ENCODE measurements around the gene STMP1.
"Not testable (repeated sequence)": the region's sequence is repeated elsewhere in the genome, so short reads cannot be mapped to it uniquely, and the experiment has no call there.

STMP1 gene

DNA sequence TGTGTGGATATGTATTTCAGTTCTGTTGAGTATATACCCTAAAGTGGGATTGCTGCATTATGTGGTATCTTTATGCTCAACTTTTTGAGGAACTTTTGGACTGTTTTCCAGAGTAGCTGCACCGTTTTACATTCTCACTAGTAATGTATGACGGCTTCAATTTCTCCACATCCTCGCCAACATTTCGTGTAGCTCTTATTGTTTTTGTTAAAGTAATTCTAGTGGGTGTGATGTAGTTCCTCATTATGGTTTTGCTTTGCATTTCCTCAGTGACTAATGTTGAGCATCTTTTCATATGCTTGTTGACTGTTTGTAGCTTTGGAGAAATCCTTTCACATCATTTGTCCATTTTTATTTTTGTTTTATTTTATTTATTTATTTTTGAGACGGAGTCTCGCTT lies 4.5 kb downstream of the STMP1 start:
- Histone ChIP-seq H3K4me2 (ENCODE audit: low read depth, low read length, poor library complexity, severe bottlenecking) (no peak overlapping the region), H3K79me2 (ENCODE audit: insufficient read depth, low read length) (peaks cover 90% of the 10 kb centered on the region), H3K9me2 (replicated peaks; ENCODE audit: insufficient read depth, low read length) (no peaks in the 10 kb centered on the region), H2AFZ (ENCODE audit: low read depth, low read length, severe bottlenecking) (no peak overlapping the region), H3F3A (ENCODE audit: insufficient read depth) (peaks cover 8% of the 10 kb centered on the region), H4K20me1 (ENCODE audit: low read depth, low read length) (no peaks in the 10 kb centered on the region), H3K36me3 (ENCODE audit: low read length) (0 out of 2 replicates have a peak, but pooled peaks cover 3% of the 10 kb centered on the region), H3K9me3 (ENCODE audit: insufficient read depth, low read length) (no peaks in the 10 kb centered on the region), H3K27me3 (ENCODE audit: low read length) (no peaks in the 10 kb centered on the region), H3K9ac (ENCODE audit: low read length) (no peak overlapping the region), H3K27ac (ENCODE audit: low read depth, low read length) (no peak overlapping the region), H3K4me3 (ENCODE audit: insufficient read depth, low read length, poor library complexity, severe bottlenecking) (no peak overlapping the region)
- TF ChIP-seq, protein P1, sequence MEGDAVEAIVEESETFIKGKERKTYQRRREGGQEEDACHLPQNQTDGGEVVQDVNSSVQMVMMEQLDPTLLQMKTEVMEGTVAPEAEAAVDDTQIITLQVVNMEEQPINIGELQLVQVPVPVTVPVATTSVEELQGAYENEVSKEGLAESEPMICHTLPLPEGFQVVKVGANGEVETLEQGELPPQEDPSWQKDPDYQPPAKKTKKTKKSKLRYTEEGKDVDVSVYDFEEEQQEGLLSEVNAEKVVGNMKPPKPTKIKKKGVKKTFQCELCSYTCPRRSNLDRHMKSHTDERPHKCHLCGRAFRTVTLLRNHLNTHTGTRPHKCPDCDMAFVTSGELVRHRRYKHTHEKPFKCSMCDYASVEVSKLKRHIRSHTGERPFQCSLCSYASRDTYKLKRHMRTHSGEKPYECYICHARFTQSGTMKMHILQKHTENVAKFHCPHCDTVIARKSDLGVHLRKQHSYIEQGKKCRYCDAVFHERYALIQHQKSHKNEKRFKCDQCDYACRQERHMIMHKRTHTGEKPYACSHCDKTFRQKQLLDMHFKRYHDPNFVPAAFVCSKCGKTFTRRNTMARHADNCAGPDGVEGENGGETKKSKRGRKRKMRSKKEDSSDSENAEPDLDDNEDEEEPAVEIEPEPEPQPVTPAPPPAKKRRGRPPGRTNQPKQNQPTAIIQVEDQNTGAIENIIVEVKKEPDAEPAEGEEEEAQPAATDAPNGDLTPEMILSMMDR (IDR thresholded peaks at IDR 0.05; ENCODE audit: insufficient read depth, low read length, poor library complexity, severe bottlenecking) = no peak
- no peak for TF ChIP-seq EZH2phosphoT487 (conservative IDR thresholded peaks at IDR 0.05; ENCODE audit: low read length)

DNA sequence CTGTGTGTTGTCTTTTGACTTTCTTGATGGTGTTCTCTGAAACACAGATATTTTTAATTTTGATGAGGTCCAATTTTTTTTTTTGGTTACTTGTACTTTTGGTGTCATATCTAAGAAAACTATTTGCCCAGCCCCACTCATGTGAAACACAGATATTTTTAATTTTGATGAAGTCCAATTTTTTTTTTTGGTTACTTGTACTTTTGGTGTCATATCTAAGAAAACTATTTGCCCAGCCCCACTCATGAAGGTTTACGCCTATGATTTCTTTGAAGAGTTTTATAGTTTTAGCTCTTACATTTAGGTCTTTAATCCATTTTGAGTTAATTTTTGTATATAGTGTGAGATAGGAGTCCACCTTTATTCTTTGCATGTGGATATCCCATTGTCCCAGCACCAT lies 5.3 kb downstream of the STMP1 start:
- not testable (repeated sequence) for H3K4me3 ChIP-seq (ENCODE audit: insufficient read depth, low read length, poor library complexity, severe bottlenecking); H3K27ac ChIP-seq (ENCODE audit: low read depth, low read length); H3K9ac ChIP-seq (ENCODE audit: low read length); H4K20me1 ChIP-seq (ENCODE audit: low read depth, low read length); H3K9me3 ChIP-seq (ENCODE audit: insufficient read depth, low read length); H3K4me2 ChIP-seq (ENCODE audit: low read depth, low read length, poor library complexity, severe bottlenecking); H3K9me2 ChIP-seq (replicated peaks; ENCODE audit: insufficient read depth, low read length); H3K36me3 ChIP-seq (ENCODE audit: low read length); H2AFZ ChIP-seq (ENCODE audit: low read depth, low read length, severe bottlenecking); H3K27me3 ChIP-seq (ENCODE audit: low read length); H3F3A ChIP-seq (ENCODE audit: insufficient read depth)
- H3K79me2 ChIP-seq (ENCODE audit: insufficient read depth, low read length) = peaks cover 87% of the 10 kb centered on the region

- peaks cover 74% of the 10 kb centered on the region for H3K79me2 ChIP-seq (ENCODE audit: insufficient read depth, low read length)
- not testable (repeated sequence) for H3K9me3 ChIP-seq (ENCODE audit: insufficient read depth, low read length); H3F3A ChIP-seq (ENCODE audit: insufficient read depth); H3K27me3 ChIP-seq (ENCODE audit: low read length); H4K20me1 ChIP-seq (ENCODE audit: low read depth, low read length); H2AFZ ChIP-seq (ENCODE audit: low read depth, low read length, severe bottlenecking); H3K27ac ChIP-seq (ENCODE audit: low read depth, low read length); H3K36me3 ChIP-seq (ENCODE audit: low read length); H3K4me2 ChIP-seq (ENCODE audit: low read depth, low read length, poor library complexity, severe bottlenecking); H3K4me3 ChIP-seq (ENCODE audit: insufficient read depth, low read length, poor library complexity, severe bottlenecking); H3K9me2 ChIP-seq (replicated peaks; ENCODE audit: insufficient read depth, low read length); H3K9ac ChIP-seq (ENCODE audit: low read length)
These were observed 6.6 kb downstream of the STMP1 start for GRCh38 chr7:135668852-135669395.

- no peak for TF ChIP-seq EZH2phosphoT487 (conservative IDR thresholded peaks at IDR 0.05; ENCODE audit: low read length)
- TF ChIP-seq, protein P1 (IDR thresholded peaks at IDR 0.05; ENCODE audit: insufficient read depth, low read length, poor library complexity, severe bottlenecking) = no peak
- no peaks in the 10 kb centered on the region for H4K20me1 ChIP-seq (ENCODE audit: low read depth, low read length)
- no peak overlapping the region for H2AFZ ChIP-seq (ENCODE audit: low read depth, low read length, severe bottlenecking)
- no peak overlapping the region for H3K4me3 ChIP-seq (ENCODE audit: insufficient read depth, low read length, poor library complexity, severe bottlenecking)
- no peaks in the 10 kb centered on the region for H3K9me3 ChIP-seq (ENCODE audit: insufficient read depth, low read length)
- H3K9ac ChIP-seq (ENCODE audit: low read length) = no peak overlapping the region
- peaks cover 66% of the 10 kb centered on the region for H3K79me2 ChIP-seq (ENCODE audit: insufficient read depth, low read length)
- no peaks in the 10 kb centered on the region for H3K9me2 ChIP-seq (replicated peaks; ENCODE audit: insufficient read depth, low read length)
- no peak overlapping the region for H3K27ac ChIP-seq (ENCODE audit: low read depth, low read length)
- H3K36me3 ChIP-seq (ENCODE audit: low read length) = peaks cover 10% of the 10 kb centered on the region
- no peaks in the 10 kb centered on the region for H3K27me3 ChIP-seq (ENCODE audit: low read length)
- H3F3A ChIP-seq (ENCODE audit: insufficient read depth) = peaks cover 6% of the 10 kb centered on the region; the same call in 1 of the 2 replicates
- no peak overlapping the region for H3K4me2 ChIP-seq (ENCODE audit: low read depth, low read length, poor library complexity, severe bottlenecking)
These were observed 7.5 kb downstream of the STMP1 start for GRCh38 chr7:135669774-135670173.

Data from SU-DHL-6 (cell line).